ENCODE data around the gene ELL. TPM values are rescaled to one million over a fixed set of nuclear protein-coding genes. Genes with fewer than 3 reads are reported as not detected.
"Not testable (repeated sequence)": the region's sequence is repeated elsewhere in the genome, so short reads cannot be mapped to it uniquely, and the experiment has no call there.

ELL gene
- total RNA-seq, 1 donor, result 28.8 TPM

- DNase-seq (ENCODE audit: low read depth in 2 of 3, low spot score in 2 of 3), result no peak
Observed at GRCh38 chr19:18412610-18413239, 109.1 kb downstream of the ELL start.

GRCh38 chr19:18408053-18408476 lies 113.8 kb downstream of the ELL start:
- peak in 1 of 3 donors; percentile 46 for DNase-seq (ENCODE audit: low read depth in 2 of 3, low spot score in 2 of 3)

- DNase-seq (ENCODE audit: low read depth in 2 of 3, low spot score in 2 of 3), result no peak
Observed at GRCh38 chr19:18406749-18407148, 115.1 kb downstream of the ELL start.

GRCh38 chr19:18405754-18406153 lies 116.1 kb downstream of the ELL start:
- DNase-seq (ENCODE audit: low read depth in 2 of 3, low spot score in 2 of 3), result not testable (repeated sequence)

GRCh38 chr19:18402455-18403248 lies 119.2 kb downstream of the ELL start:
- DNase-seq (ENCODE audit: low read depth in 2 of 3, low spot score in 2 of 3), result not testable (repeated sequence)

- DNase-seq (ENCODE audit: low read depth in 2 of 3, low spot score in 2 of 3), result peak in 2 of 3 donors; percentile 85 to 96
Observed at GRCh38 chr19:18401580-18402112, 120.2 kb downstream of the ELL start.

- DNase-seq (ENCODE audit: low read depth in 2 of 3, low spot score in 2 of 3), result peak in 1 of 3 donors; percentile 46
Observed at GRCh38 chr19:18399008-18399407, 122.9 kb downstream of the ELL start.

GRCh38 chr19:18397242-18398202 lies 124.3 kb downstream of the ELL start, which contains the start of gene LRRC25:
Gene LRRC25, minus strand, starts transcription at chr19:18397622. Its CDS starts 659 bp downstream, at chr19:18396963.
- peak in 2 of 3 donors; percentile 77 to 87 for DNase-seq (ENCODE audit: low read depth in 2 of 3, low spot score in 2 of 3)

- DNase-seq (ENCODE audit: low read depth in 2 of 3, low spot score in 2 of 3), result no peak
Observed at GRCh38 chr19:18396471-18397241, 125.2 kb downstream of the ELL start.

GRCh38 chr19:18393836-18394235 lies 128.0 kb downstream of the ELL start:
- no peak for DNase-seq (ENCODE audit: low read depth in 2 of 3, low spot score in 2 of 3)

GRCh38 chr19:18392926-18393325 lies 128.9 kb downstream of the ELL start:
- DNase-seq (ENCODE audit: low read depth in 2 of 3, low spot score in 2 of 3), result no peak

Other genes with a start within 250 kb of the ELL start
- 36.1 TPM for gene IQCN, start 247.6 kb downstream of the ELL start, total RNA-seq
- gene JUND, start 240.4 kb downstream of the ELL start, total RNA-seq, result 1,478 TPM
- 125 TPM for gene LSM4, start 199.0 kb downstream of the ELL start, total RNA-seq
- 47.7 TPM for gene PGPEP1, start 181.5 kb downstream of the ELL start, total RNA-seq
- gene GDF15, start 135.9 kb downstream of the ELL start, total RNA-seq, result 0.27 TPM
- gene LRRC25, start 124.4 kb downstream of the ELL start, total RNA-seq, result 5.4 TPM
- gene SSBP4, start 102.7 kb downstream of the ELL start, total RNA-seq, result 82.1 TPM
- gene ISYNA1, start 83.9 kb downstream of the ELL start, total RNA-seq, result 109 TPM
- 259 TPM for gene FKBP8, start 21.5 kb upstream of the ELL start, total RNA-seq
- 102 TPM for gene KXD1, start 35.8 kb upstream of the ELL start, total RNA-seq
- 1,539 TPM for gene UBA52, start 49.8 kb upstream of the ELL start, total RNA-seq
- gene REX1BD, start 66.7 kb upstream of the ELL start, total RNA-seq, result 65.4 TPM
- gene CRLF1, start 84.7 kb upstream of the ELL start, total RNA-seq, result not detected
- gene TMEM59L, start 90.8 kb upstream of the ELL start, total RNA-seq, result not detected
- 11.0 TPM for gene KLHL26, start 115.0 kb upstream of the ELL start, total RNA-seq
- gene CRTC1, start 161.6 kb upstream of the ELL start, total RNA-seq, result 6.7 TPM